Measurements from ENCODE around the gene ZNF79. TPM values are rescaled to one million over a fixed set of nuclear protein-coding genes. Genes with fewer than 3 reads are reported as not detected.
A peak's percentile ranks its signal among the peaks of the same experiment; 100 is the strongest.

ZNF79 gene
- total RNA-seq, 3 donors from 2014 or later = 5.1 to 13.6 (median 5.7) TPM

GRCh38 chr9:127390248-127390545 lies 34.0 kb upstream of the ZNF79 start:
- H3K4me1 ChIP-seq (ENCODE audit: low read depth) = peaks cover 20% of the 10 kb centered on the region
- TF ChIP-seq, protein P1, sequence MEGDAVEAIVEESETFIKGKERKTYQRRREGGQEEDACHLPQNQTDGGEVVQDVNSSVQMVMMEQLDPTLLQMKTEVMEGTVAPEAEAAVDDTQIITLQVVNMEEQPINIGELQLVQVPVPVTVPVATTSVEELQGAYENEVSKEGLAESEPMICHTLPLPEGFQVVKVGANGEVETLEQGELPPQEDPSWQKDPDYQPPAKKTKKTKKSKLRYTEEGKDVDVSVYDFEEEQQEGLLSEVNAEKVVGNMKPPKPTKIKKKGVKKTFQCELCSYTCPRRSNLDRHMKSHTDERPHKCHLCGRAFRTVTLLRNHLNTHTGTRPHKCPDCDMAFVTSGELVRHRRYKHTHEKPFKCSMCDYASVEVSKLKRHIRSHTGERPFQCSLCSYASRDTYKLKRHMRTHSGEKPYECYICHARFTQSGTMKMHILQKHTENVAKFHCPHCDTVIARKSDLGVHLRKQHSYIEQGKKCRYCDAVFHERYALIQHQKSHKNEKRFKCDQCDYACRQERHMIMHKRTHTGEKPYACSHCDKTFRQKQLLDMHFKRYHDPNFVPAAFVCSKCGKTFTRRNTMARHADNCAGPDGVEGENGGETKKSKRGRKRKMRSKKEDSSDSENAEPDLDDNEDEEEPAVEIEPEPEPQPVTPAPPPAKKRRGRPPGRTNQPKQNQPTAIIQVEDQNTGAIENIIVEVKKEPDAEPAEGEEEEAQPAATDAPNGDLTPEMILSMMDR (IDR thresholded peaks at IDR 0.05) = no peak
- no peaks in the 10 kb centered on the region for H3K36me3 ChIP-seq (ENCODE audit: low read depth)
- no peak overlapping the region for H3K4me3 ChIP-seq
- no peaks in the 10 kb centered on the region for H3K9me3 ChIP-seq
- DNase-seq = no peak
- intact Hi-C loops (cut with DNase I, micrococcal nuclease) = no loop called here
- no peak for ATAC-seq

GRCh38 chr9:127390563-127390962 lies 33.6 kb upstream of the ZNF79 start:
- H3K9me3 ChIP-seq = no peaks in the 10 kb centered on the region
- DNase-seq = no peak
- TF ChIP-seq, protein P1 (IDR thresholded peaks at IDR 0.05) = no peak
- H3K4me1 ChIP-seq (ENCODE audit: low read depth) = peaks cover 20% of the 10 kb centered on the region
- H3K36me3 ChIP-seq (ENCODE audit: low read depth) = no peaks in the 10 kb centered on the region
- H3K4me3 ChIP-seq = no peak overlapping the region
- intact Hi-C loops (cut with DNase I, micrococcal nuclease) = no loop called here
- peak; percentile 45 for ATAC-seq

- Histone ChIP-seq H3K4me1 (ENCODE audit: low read depth) (peaks cover 29% of the 10 kb centered on the region), H3K36me3 (ENCODE audit: low read depth) (peaks cover 6% of the 10 kb centered on the region), H3K9me3 (no peaks in the 10 kb centered on the region), H3K4me3 (no peak overlapping the region)
- DNase-seq (no peak), ATAC-seq (no peak)
- intact Hi-C loops (cut with DNase I, micrococcal nuclease) = no loop called here
- TF ChIP-seq, protein P1 (IDR thresholded peaks at IDR 0.05) = no peak
These were observed 32.0 kb upstream of the ZNF79 start for GRCh38 chr9:127392166-127392565.

- DNase-seq (no peak), ATAC-seq (no peak)
- Histone ChIP-seq H3K4me3 (no peak overlapping the region), H3K36me3 (ENCODE audit: low read depth) (peaks cover 6% of the 10 kb centered on the region), H3K9me3 (no peaks in the 10 kb centered on the region), H3K4me1 (ENCODE audit: low read depth) (peaks cover 26% of the 10 kb centered on the region)
- TF ChIP-seq, protein P1 (IDR thresholded peaks at IDR 0.05) = no peak
- intact Hi-C loops (cut with DNase I, micrococcal nuclease) = no loop called here
These were observed 31.2 kb upstream of the ZNF79 start for GRCh38 chr9:127392976-127393375.

- no peak overlapping the region for H3K4me3 ChIP-seq
- intact Hi-C loops (cut with DNase I, micrococcal nuclease) = no loop called here
- H3K4me1 ChIP-seq (ENCODE audit: low read depth) = peaks cover 26% of the 10 kb centered on the region
- H3K36me3 ChIP-seq (ENCODE audit: low read depth) = peaks cover 6% of the 10 kb centered on the region
- TF ChIP-seq, protein P1 (IDR thresholded peaks at IDR 0.05) = no peak
- DNase-seq (no peak), ATAC-seq (no peak)
- no peaks in the 10 kb centered on the region for H3K9me3 ChIP-seq
These were observed 30.5 kb upstream of the ZNF79 start for GRCh38 chr9:127393645-127394044.
